GM19452 (cell line): ENCODE data around the gene CNTN3.

ENCODE experiments used
- ATAC-seq: cut with Tn5 transposase; IDR thresholded peaks from one replicate; pipeline ENCODE4 v1.9.1; 2021; ENCODE audit not compliant: unreplicated experiment

Gene CNTN3

GRCh38 chr3:74613060-74613459, 1.4 kb downstream of the CNTN3 start:
- ATAC-seq = no peak

GRCh38 chr3:74611206-74611605, 3.3 kb downstream of the CNTN3 start:
- no peak for ATAC-seq

- ATAC-seq = no peak
Observed at GRCh38 chr3:74607803-74608202, 6.7 kb downstream of the CNTN3 start.

GRCh38 chr3:74606996-74607395, 7.5 kb downstream of the CNTN3 start:
- ATAC-seq = no peak

GRCh38 chr3:74605437-74605836, 9.0 kb downstream of the CNTN3 start:
- ATAC-seq = no peak

- ATAC-seq = no peak
Observed at GRCh38 chr3:74603292-74603691, 11.2 kb downstream of the CNTN3 start.

GRCh38 chr3:74602471-74602870, 12.0 kb downstream of the CNTN3 start:
- ATAC-seq = no peak

GRCh38 chr3:74601793-74602192, 12.7 kb downstream of the CNTN3 start:
- no peak for ATAC-seq

- no peak for ATAC-seq
Observed at GRCh38 chr3:74599564-74599963, 14.9 kb downstream of the CNTN3 start.

- no peak for ATAC-seq
Observed at GRCh38 chr3:74593152-74593551, 21.3 kb downstream of the CNTN3 start.

GRCh38 chr3:74592359-74592758, 22.1 kb downstream of the CNTN3 start:
- no peak for ATAC-seq

- ATAC-seq = no peak
Observed at GRCh38 chr3:74591946-74592345, 22.5 kb downstream of the CNTN3 start.

- no peak for ATAC-seq
Observed at GRCh38 chr3:74591342-74591741, 23.1 kb downstream of the CNTN3 start.

- no peak for ATAC-seq
Observed at GRCh38 chr3:74590620-74591262, 23.7 kb downstream of the CNTN3 start.

GRCh38 chr3:74584782-74585181, 29.7 kb downstream of the CNTN3 start:
- ATAC-seq = no peak

- no peak for ATAC-seq
Observed at GRCh38 chr3:74582982-74583381, 31.5 kb downstream of the CNTN3 start.

- ATAC-seq = no peak
Observed at GRCh38 chr3:74575857-74576256, 38.6 kb downstream of the CNTN3 start.

- no peak for ATAC-seq
Observed at GRCh38 chr3:74571118-74571517, 43.3 kb downstream of the CNTN3 start.
